Astrocyte of the hippocampus (primary cell): Measurements from ENCODE around the gene NSUN5.
"Not testable (repeated sequence)": the region's sequence is repeated elsewhere in the genome, so short reads cannot be mapped to it uniquely, and the experiment has no call there.

Experiments
- DNase-seq: peaks from one replicate; pipeline ENCODE4 v3.0.0; 2011; ENCODE audit warnings: low read depth, low spot score

Gene NSUN5

GRCh38 chr7:73297235-73297634, 11.4 kb downstream of the NSUN5 start:
- not testable (repeated sequence) for DNase-seq

GRCh38 chr7:73277210-73277609, 31.4 kb downstream of the NSUN5 start:
- DNase-seq: not testable (repeated sequence)

DNA sequence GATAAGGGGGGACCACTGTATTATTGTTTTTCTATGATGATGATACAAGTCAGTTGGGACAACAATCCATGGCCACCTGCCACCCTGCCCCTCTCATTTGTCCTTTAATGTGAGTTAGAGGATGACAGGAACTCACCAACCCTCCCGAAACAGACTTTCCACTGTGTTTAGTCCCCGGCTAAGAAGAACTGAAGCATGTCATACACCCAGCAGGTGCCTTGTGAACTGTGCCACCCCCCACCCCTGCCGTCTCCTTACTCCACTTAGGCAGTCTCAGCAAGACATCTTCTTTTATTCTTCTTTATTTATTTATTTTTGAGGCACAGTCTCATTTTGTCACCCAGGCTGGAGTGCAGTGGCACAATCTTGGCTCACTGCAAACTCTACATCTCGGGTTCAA, 40.8 kb downstream of the NSUN5 start:
- DNase-seq: not testable (repeated sequence)

DNA sequence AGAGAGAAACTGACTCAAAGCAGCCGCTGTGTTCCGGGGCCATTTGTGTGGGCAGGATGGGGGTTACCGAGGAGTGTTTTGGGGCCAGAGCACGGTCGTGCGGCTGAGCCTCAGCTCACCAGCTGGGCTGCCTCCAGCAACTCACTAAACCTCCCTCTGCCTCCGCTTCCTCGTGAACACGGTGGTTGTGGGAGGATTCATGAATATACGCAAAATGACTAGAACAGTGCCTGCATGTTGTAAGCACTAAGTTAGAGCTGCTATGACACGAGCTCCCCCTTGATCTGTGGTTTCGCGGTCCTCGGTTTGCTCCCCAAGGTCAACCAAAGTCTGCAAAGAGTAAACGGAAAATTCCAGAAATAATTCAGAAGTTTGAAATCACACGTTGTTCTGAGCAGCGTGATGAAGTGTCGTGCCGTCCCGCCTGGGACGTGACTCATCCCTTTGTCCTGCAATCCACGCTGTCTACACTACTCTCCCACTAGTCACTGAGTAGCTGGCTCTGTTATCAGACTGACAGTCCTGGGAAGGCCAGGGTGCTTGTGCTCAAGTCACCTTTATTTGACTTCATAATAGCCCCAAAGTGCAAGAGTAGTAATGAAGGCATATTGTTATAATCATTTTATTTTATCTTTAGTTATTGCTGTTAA, 41.8 kb downstream of the NSUN5 start:
- not testable (repeated sequence) for DNase-seq

GRCh38 chr7:73262416-73262815, 46.2 kb downstream of the NSUN5 start:
- not testable (repeated sequence) for DNase-seq
